Left forelimb (tissue), 1 donor: ENCODE measurements around the gene METTL1.

Experiments used
- DNase-seq: peaks from one replicate; pipeline ENCODE4 v3.0.0-alpha.2; 2018; ENCODE audit warnings: low spot score

Gene METTL1

GRCh38 chr12:57753756-57754337 lies 18.1 kb downstream of the METTL1 start:
- no peak for DNase-seq

GRCh38 chr12:57752668-57753000 lies 19.3 kb downstream of the METTL1 start:
- DNase-seq, result no peak

- DNase-seq, result peak; percentile 99
Observed at GRCh38 chr12:57751788-57752667, 19.9 kb downstream of the METTL1 start, which contains the start of gene CDK4. CDK4 (minus strand) TSS chr12:57752310; CDS start chr12:57751717, 593 bp downstream.

GRCh38 chr12:57751432-57751787 lies 20.5 kb downstream of the METTL1 start:
- DNase-seq, result no peak

GRCh38 chr12:57750561-57751431 lies 21.1 kb downstream of the METTL1 start:
- DNase-seq, result no peak

- no peak for DNase-seq
Observed at GRCh38 chr12:57749061-57749460, 22.8 kb downstream of the METTL1 start.

GRCh38 chr12:57746025-57746424 lies 25.9 kb downstream of the METTL1 start:
- DNase-seq, result no peak

GRCh38 chr12:57745485-57745881 lies 26.4 kb downstream of the METTL1 start:
- no peak for DNase-seq

GRCh38 chr12:57744777-57745484 lies 27.0 kb downstream of the METTL1 start, which contains the start of gene TSPAN31:
TSPAN31 (plus strand) TSS chr12:57745039; CDS start chr12:57745155, 116 bp downstream.
- DNase-seq, result peak; percentile 98

GRCh38 chr12:57744194-57744776 lies 27.6 kb downstream of the METTL1 start:
- DNase-seq, result peak; percentile 89

GRCh38 chr12:57743769-57744168 lies 28.1 kb downstream of the METTL1 start:
- DNase-seq, result no peak

GRCh38 chr12:57741844-57742738 lies 29.8 kb downstream of the METTL1 start:
- no peak for DNase-seq

GRCh38 chr12:57741413-57741789 lies 30.5 kb downstream of the METTL1 start:
- no peak for DNase-seq

GRCh38 chr12:57740656-57741412 lies 31.1 kb downstream of the METTL1 start:
- DNase-seq, result no peak

- no peak for DNase-seq
Observed at GRCh38 chr12:57739914-57740538, 31.9 kb downstream of the METTL1 start.

- DNase-seq, result no peak
Observed at GRCh38 chr12:57739387-57739786, 32.5 kb downstream of the METTL1 start.

GRCh38 chr12:57738661-57739237 lies 33.2 kb downstream of the METTL1 start, which contains the start of gene AGAP2:
AGAP2 (minus strand) TSS chr12:57738742; CDS start chr12:57738246, 496 bp downstream.
- peak; percentile 70 for DNase-seq
